Measurements from ENCODE around the gene PEX16.

DNA sequence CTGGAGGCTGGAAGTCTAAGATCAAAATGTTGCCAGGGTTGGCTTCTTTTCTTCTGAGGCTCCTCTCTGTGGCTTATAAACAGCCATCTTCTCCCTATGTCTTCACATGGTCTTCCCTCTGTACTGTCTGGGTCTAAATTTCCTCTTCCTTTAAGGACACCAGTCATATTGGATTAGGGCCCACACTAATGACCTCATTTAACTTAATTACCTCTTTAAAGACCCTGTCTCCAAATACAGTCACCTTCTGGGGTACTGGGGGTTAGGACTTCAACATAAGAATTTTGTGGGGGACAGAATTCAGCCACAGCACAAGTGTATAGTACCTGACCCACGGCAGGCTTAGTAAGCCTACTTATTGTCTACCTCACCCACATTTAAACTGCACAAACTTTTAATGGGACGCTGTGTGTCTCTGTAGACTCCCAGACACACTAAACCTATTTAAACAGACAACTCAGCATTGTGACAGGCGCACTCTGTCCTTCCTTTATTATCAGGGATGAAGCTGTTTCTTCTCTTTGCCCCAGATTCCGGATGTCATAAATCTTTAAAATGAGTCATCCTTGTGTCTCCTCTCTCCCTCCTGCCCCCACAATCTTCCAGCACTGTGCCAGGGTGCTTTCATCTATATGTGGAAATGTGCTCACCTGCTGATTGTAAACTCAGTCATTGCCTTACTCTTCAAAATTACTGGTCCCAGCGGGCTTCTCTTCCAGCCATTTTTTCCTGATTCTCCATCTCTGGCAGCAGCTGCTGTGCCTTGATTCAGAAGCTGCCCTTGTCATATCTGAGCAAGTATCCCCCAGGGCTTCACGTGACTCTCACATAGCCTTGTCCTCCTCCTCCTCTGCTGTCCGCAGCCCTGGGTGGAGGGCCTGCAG, 37.6 kb downstream of the PEX16 start:
- TF ChIP-seq, protein P1, sequence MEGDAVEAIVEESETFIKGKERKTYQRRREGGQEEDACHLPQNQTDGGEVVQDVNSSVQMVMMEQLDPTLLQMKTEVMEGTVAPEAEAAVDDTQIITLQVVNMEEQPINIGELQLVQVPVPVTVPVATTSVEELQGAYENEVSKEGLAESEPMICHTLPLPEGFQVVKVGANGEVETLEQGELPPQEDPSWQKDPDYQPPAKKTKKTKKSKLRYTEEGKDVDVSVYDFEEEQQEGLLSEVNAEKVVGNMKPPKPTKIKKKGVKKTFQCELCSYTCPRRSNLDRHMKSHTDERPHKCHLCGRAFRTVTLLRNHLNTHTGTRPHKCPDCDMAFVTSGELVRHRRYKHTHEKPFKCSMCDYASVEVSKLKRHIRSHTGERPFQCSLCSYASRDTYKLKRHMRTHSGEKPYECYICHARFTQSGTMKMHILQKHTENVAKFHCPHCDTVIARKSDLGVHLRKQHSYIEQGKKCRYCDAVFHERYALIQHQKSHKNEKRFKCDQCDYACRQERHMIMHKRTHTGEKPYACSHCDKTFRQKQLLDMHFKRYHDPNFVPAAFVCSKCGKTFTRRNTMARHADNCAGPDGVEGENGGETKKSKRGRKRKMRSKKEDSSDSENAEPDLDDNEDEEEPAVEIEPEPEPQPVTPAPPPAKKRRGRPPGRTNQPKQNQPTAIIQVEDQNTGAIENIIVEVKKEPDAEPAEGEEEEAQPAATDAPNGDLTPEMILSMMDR (IDR thresholded peaks at IDR 0.05 in 8 of 11, conservative IDR thresholded peaks at IDR 0.05 in 3 of 11), result no peak
- TF ChIP-seq POLR2A (IDR thresholded peaks at IDR 0.05) (no peak), POLR2AphosphoS5 (IDR thresholded peaks at IDR 0.05) (no peak)

Data from spleen (tissue), 7 donors.